Activated CD8-positive, alpha-beta memory T cell treated with anti-CD3 and anti-CD28 coated beads, Interleukin-2, amount 10 ng/mL, durations not matched to agents 7 days and 5 days (primary cell): ENCODE results near the gene ZNF296. TPM values are rescaled to one million over a fixed set of nuclear protein-coding genes. Genes with fewer than 3 reads are reported as not detected.
"Not testable (repeated sequence)": the region's sequence is repeated elsewhere in the genome, so short reads cannot be mapped to it uniquely, and the experiment has no call there.

Source experiments
- ATAC-seq: fragments of 150-1000 bp; cut with Tn5 transposase; one replicate; pipeline ENCODE4 v1.10.0; 2021; ENCODE audit warnings: moderate library complexity
- CTCF ChIA-PET: fragments of 350-600 bp; sonication (Branson Sonifier 250); formaldehyde crosslinking; loops from one replicate; lab custom pipeline; 2021; ENCODE audit warnings: antibody characterized with exemption; lab: Charles Lee
- DNase-seq: peaks from one replicate; pipeline ENCODE4 v3.0.0-alpha.2; 2020
- H3K27ac Mint-ChIP-seq: one replicate; pipeline ENCODE4 v1.8.0; 2021; ENCODE audit warnings: mild to moderate bottlenecking, mixed read lengths
- H3K27me3 Mint-ChIP-seq: one replicate; pipeline ENCODE4 v1.8.0; 2021; ENCODE audit warnings: mixed read lengths
- H3K36me3 Mint-ChIP-seq: one replicate; pipeline ENCODE4 v1.8.0; 2021; ENCODE audit warnings: mild to moderate bottlenecking, mixed read lengths
- H3K4me1 Mint-ChIP-seq: one replicate; pipeline ENCODE4 v1.8.0; 2021; ENCODE audit warnings: mixed read lengths
- H3K4me3 Mint-ChIP-seq: one replicate; pipeline ENCODE4 v1.8.0; 2021; ENCODE audit warnings: mild to moderate bottlenecking, moderate library complexity, mixed read lengths
- H3K9me3 Mint-ChIP-seq: one replicate; pipeline ENCODE4 v1.8.0; 2022; ENCODE audit warnings: low read depth, mixed read lengths
- total RNA-seq, 2 experiments: library from RNA; stranded (reverse); gene quantifications; one replicate each; pipeline ENCODE4 v1.2.3, GENCODE V29; 2021

Gene ZNF296
- total RNA-seq, 2 experiments from 2014 or later, result 5.3 to 9.5 TPM

DNA sequence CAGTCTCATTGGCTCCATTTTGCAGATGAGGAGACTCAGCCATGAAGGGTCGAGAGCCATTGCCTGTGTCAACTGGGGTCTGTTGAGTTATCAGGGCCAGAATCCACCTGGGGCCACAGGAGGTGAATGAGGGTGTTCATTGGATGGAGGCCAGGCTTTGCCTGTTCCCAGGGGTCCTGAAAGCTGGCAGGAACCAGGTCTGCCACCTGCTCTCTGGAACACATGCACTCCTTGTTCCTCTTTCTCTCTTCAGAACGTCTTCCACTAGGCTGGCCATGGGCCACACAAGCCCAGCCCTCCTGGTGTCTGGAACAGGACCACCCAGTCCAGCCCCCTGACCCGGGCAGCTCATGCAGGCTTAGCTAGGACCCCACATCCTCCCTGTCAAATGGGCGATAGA is 37.8 kb upstream of the ZNF296 start:
- no peak overlapping the region for H3K27ac Mint-ChIP-seq
- no peaks in the 10 kb centered on the region for H3K9me3 Mint-ChIP-seq
- peaks cover 54% of the 10 kb centered on the region for H3K4me1 Mint-ChIP-seq
- ATAC-seq (no peak), DNase-seq (no peak)
- H3K36me3 Mint-ChIP-seq, result no peaks in the 10 kb centered on the region
- no peak overlapping the region for H3K4me3 Mint-ChIP-seq
- CTCF ChIA-PET, result interaction anchor here (0.7 kb wide), 1 partner anchor 11 kb away, joined by 3 read pairs; no protein-coding TSS in a partner anchor
- no peaks in the 10 kb centered on the region for H3K27me3 Mint-ChIP-seq

GRCh38 chr19:45113628-45114027 is 37.4 kb upstream of the ZNF296 start:
- no peak for ATAC-seq
- CTCF ChIA-PET, result interaction anchor here (0.7 kb wide), 1 partner anchor 11 kb away, joined by 3 read pairs; no protein-coding TSS in a partner anchor
- no peak for DNase-seq
- H3K27me3 Mint-ChIP-seq, result no peaks in the 10 kb centered on the region
- H3K36me3 Mint-ChIP-seq, result no peaks in the 10 kb centered on the region
- H3K4me1 Mint-ChIP-seq, result peaks cover 50% of the 10 kb centered on the region
- H3K27ac Mint-ChIP-seq, result no peak overlapping the region
- H3K9me3 Mint-ChIP-seq, result no peaks in the 10 kb centered on the region
- H3K4me3 Mint-ChIP-seq, result no peak overlapping the region

DNA sequence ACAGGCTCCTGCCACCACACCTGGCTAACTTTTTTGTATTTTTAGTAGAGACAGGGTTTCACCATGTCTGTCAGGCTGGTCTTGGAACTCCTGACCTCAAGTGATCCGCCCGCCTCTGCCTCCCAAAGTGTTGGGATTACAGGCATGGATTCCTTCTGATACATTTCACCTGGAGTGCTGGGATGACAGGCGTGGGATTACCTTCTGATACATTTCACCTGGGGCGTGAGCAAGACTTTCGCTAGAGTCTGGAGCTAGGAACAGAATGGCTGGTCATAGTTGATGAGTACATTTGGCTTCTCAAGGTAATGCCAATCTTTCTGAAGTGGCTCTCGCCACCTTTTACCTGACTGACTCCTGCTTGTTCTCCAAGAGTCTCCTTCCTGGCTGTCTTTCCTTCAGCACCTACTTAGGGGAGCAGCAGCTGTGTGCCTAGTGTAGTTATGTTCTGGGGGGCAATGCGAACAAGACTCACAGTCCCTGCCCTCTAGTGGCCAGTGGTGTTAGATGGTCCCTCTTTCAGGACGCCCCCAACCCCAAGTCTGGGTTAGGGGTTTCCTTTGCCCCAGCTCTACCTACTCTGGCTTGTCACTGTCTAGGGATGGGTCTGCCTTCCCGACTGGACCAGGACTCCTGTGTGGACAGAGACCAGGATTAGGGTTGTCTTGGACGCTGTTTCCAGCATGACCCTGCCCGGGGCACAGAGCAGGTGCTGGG is 36.0 kb upstream of the ZNF296 start:
- CTCF ChIA-PET, result no interaction called here
- H3K27me3 Mint-ChIP-seq, result no peaks in the 10 kb centered on the region
- no peak overlapping the region for H3K4me3 Mint-ChIP-seq
- ATAC-seq, result no peak
- peaks cover 37% of the 10 kb centered on the region for H3K4me1 Mint-ChIP-seq
- no peaks in the 10 kb centered on the region for H3K9me3 Mint-ChIP-seq
- DNase-seq, result no peak
- H3K27ac Mint-ChIP-seq, result no peak overlapping the region
- no peaks in the 10 kb centered on the region for H3K36me3 Mint-ChIP-seq

DNA sequence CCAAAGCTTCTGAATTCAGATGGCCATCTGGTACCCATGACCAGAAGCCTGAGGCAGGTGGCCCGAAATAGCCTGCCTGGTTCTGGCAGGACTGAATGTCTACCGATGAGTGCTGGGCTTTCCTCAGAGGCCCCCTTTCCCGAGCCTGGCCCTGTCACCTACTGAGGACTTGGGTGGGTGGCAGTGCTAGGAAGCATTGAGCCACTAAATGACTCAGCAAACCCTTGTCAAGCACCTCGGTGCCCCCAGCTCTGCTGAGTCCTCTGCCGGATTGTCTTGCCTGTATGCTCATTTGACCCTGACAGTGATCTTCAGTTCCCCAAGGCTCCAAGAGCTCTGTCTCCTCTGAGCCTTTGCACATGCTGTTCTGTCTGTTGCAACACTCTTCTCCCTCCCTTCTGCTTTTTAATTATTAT is 34.6 kb upstream of the ZNF296 start:
- Mint-ChIP-seq H3K27me3 (no peaks in the 10 kb centered on the region), H3K9me3 (no peaks in the 10 kb centered on the region), H3K27ac (peak overlapping the region; percentile 28), H3K4me1 (peaks cover 24% of the 10 kb centered on the region), H3K36me3 (no peaks in the 10 kb centered on the region), H3K4me3 (no peak overlapping the region)
- CTCF ChIA-PET, result interaction anchor here (0.7 kb wide), 1 partner anchor 328 kb away, joined by 3 read pairs; no protein-coding TSS in a partner anchor
- peak; percentile 63 for ATAC-seq
- DNase-seq, result no peak

- Mint-ChIP-seq H3K9me3 (no peaks in the 10 kb centered on the region), H3K27me3 (no peaks in the 10 kb centered on the region), H3K4me3 (no peak overlapping the region), H3K36me3 (no peaks in the 10 kb centered on the region), H3K27ac (no peak overlapping the region), H3K4me1 (peaks cover 44% of the 10 kb centered on the region)
- DNase-seq (no peak), ATAC-seq (no peak)
- CTCF ChIA-PET, result interaction anchor here (0.6 kb wide), 1 partner anchor 48 kb away, joined by 3 read pairs; no protein-coding TSS in a partner anchor
Measured at GRCh38 chr19:45107621-45108150, 31.4 kb upstream of the ZNF296 start.

DNA sequence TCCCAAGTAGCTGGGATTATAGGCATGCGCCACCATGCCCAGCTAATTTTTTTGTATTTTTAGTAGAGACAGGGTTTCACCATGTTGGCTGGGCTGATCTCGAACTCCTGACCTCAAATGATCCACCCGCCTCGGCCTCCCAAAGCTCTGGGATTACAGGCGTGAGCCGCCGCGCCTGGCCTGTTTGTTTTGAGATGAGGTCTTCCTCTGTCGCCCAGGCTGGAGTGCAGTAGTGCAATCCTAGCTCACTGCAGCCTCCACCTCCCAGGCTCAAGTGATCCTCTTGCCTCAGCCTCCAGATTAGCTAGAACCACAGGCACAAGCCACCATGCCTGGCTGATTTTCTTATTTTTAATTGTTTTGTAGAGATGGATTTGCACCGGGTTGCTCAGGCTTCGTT is 30.1 kb upstream of the ZNF296 start:
- ATAC-seq, H3K9me3 Mint-ChIP-seq, DNase-seq, CTCF ChIA-PET, H3K27ac Mint-ChIP-seq, H3K27me3 Mint-ChIP-seq, H3K36me3 Mint-ChIP-seq, H3K4me3 Mint-ChIP-seq: not testable (repeated sequence)
- H3K4me1 Mint-ChIP-seq, result peaks cover 49% of the 10 kb centered on the region

GRCh38 chr19:45104658-45105349 is 28.5 kb upstream of the ZNF296 start:
- CTCF ChIA-PET, result interaction anchor here (3.1 kb wide), 1 partner anchor 20 kb away, joined by 11 read pairs; no protein-coding TSS in a partner anchor
- DNase-seq (no peak), ATAC-seq (no peak)
- Mint-ChIP-seq H3K27me3 (no peaks in the 10 kb centered on the region), H3K36me3 (no peaks in the 10 kb centered on the region), H3K27ac (peak overlapping the region; percentile 17), H3K9me3 (no peaks in the 10 kb centered on the region), H3K4me1 (peaks cover 39% of the 10 kb centered on the region), H3K4me3 (no peak overlapping the region)

DNA sequence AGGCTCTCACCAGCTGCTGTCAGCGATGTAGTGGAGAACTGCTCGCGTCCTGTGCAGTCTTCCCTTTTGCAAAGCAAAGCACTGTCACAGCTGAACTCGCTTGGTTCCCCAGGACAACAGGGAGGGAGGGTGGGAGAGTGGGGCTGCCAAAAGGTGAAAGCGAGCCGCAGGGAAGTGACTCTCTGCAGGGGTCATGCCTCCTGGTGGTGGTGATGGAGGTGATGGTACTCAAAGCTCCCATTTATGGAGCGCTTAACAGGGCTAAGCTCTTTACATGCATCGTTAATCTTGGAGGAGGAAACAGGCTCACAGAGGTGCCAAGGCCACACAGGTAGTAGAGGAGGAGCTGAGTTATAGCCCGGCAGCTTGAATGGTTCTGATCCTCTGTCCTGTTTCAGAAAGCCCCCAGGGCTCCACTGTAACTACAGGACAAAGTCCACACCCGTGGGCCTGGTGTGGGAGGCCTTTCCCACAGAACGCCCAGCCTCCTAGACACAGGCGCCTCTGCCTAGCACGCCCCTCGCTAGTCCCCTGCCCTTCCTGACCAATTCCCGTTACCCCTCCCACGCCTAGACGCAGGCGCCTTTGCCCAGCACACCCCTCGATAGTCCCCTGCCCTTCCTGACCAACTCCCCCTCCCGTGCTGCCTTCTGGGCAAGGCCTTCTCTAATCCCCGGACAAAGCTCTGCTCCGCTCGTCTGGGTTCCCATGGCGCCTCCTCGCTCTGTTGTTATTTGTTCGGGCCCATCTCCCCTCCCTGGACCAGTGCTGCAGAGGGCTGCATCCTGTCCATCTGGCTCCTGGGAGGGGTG is 27.4 kb upstream of the ZNF296 start:
- H3K27me3 Mint-ChIP-seq, result no peaks in the 10 kb centered on the region
- no peaks in the 10 kb centered on the region for H3K36me3 Mint-ChIP-seq
- peak overlapping the region; percentile 30 for H3K27ac Mint-ChIP-seq
- ATAC-seq, result peak; percentile 24
- CTCF ChIA-PET, result interaction anchor here (0.6 to 3.1 kb wide), 13 partner anchors 10 to 88 kb away, joined by 3 to 14 read pairs (median 3); partner anchors contain the start of genes CLASRP, PPP1R37 and TRAPPC6A
- H3K4me1 Mint-ChIP-seq, result peaks cover 42% of the 10 kb centered on the region
- DNase-seq, result no peak
- H3K4me3 Mint-ChIP-seq, result peak overlapping the region; percentile 26
- H3K9me3 Mint-ChIP-seq, result no peaks in the 10 kb centered on the region

GRCh38 chr19:45103156-45103507 is 26.9 kb upstream of the ZNF296 start:
- Mint-ChIP-seq H3K27me3 (no peaks in the 10 kb centered on the region), H3K27ac (peak overlapping the region; percentile 30)

GRCh38 chr19:45102481-45102880 is 26.2 kb upstream of the ZNF296 start:
- no peaks in the 10 kb centered on the region for H3K9me3 Mint-ChIP-seq
- H3K4me3 Mint-ChIP-seq, result no peak overlapping the region
- no peaks in the 10 kb centered on the region for H3K36me3 Mint-ChIP-seq
- H3K27ac Mint-ChIP-seq, result no peak overlapping the region
- no peaks in the 10 kb centered on the region for H3K27me3 Mint-ChIP-seq
- DNase-seq, result no peak
- no peak for ATAC-seq
- H3K4me1 Mint-ChIP-seq, result peaks cover 51% of the 10 kb centered on the region
- CTCF ChIA-PET, result interaction anchor here (0.6 to 3.1 kb wide), 10 partner anchors 10 to 116 kb away, joined by 3 to 14 read pairs (median 4); partner anchors contain the start of genes CLASRP, PPP1R37 and TRAPPC6A

More at GRCh38 chr19:45103156-45103507, 26.9 kb upstream of the ZNF296 start:
- Mint-ChIP-seq H3K4me3 (peak overlapping the region; percentile 26), H3K9me3 (no peaks in the 10 kb centered on the region), H3K36me3 (no peaks in the 10 kb centered on the region), H3K4me1 (peaks cover 45% of the 10 kb centered on the region)
- DNase-seq (peak; percentile 79), ATAC-seq (peak; percentile 90)
- CTCF ChIA-PET, result interaction anchor here (0.6 to 3.1 kb wide), 14 partner anchors 11 to 116 kb away, joined by 3 to 14 read pairs (median 3); partner anchors contain the start of genes CLASRP, PPP1R37 and TRAPPC6A

- no peak overlapping the region for H3K27ac Mint-ChIP-seq
Measured at GRCh38 chr19:45101806-45102205, 25.5 kb upstream of the ZNF296 start.

GRCh38 chr19:45100846-45101252 is 24.6 kb upstream of the ZNF296 start:
- H3K27ac Mint-ChIP-seq, result no peak overlapping the region
- H3K4me3 Mint-ChIP-seq, result no peak overlapping the region
- peaks cover 62% of the 10 kb centered on the region for H3K4me1 Mint-ChIP-seq
- H3K36me3 Mint-ChIP-seq, result peaks cover 1% of the 10 kb centered on the region
- no peaks in the 10 kb centered on the region for H3K27me3 Mint-ChIP-seq
- DNase-seq (no peak), ATAC-seq (no peak)
- no peaks in the 10 kb centered on the region for H3K9me3 Mint-ChIP-seq
- CTCF ChIA-PET, result interaction anchor here (2.1 to 3.1 kb wide), 2 partner anchors 17 to 86 kb away, joined by 5 to 12 read pairs; no protein-coding TSS in a partner anchor

More at GRCh38 chr19:45101806-45102205, 25.5 kb upstream of the ZNF296 start:
- H3K4me3 Mint-ChIP-seq, result no peak overlapping the region
- CTCF ChIA-PET, result interaction anchor here (2.1 to 3.1 kb wide), 3 partner anchors 16 to 85 kb away, joined by 5 to 12 read pairs (median 11); no protein-coding TSS in a partner anchor
- H3K36me3 Mint-ChIP-seq, result no peaks in the 10 kb centered on the region
- DNase-seq (no peak), ATAC-seq (no peak)
- H3K27me3 Mint-ChIP-seq, result no peaks in the 10 kb centered on the region
- H3K9me3 Mint-ChIP-seq, result no peaks in the 10 kb centered on the region
- H3K4me1 Mint-ChIP-seq, result peaks cover 54% of the 10 kb centered on the region
